Measurements from ENCODE around the gene SND1.

GRCh38 chr7:128044064-128044463 is 392.1 kb downstream of the SND1 start:
- TF ChIP-seq, protein P1, sequence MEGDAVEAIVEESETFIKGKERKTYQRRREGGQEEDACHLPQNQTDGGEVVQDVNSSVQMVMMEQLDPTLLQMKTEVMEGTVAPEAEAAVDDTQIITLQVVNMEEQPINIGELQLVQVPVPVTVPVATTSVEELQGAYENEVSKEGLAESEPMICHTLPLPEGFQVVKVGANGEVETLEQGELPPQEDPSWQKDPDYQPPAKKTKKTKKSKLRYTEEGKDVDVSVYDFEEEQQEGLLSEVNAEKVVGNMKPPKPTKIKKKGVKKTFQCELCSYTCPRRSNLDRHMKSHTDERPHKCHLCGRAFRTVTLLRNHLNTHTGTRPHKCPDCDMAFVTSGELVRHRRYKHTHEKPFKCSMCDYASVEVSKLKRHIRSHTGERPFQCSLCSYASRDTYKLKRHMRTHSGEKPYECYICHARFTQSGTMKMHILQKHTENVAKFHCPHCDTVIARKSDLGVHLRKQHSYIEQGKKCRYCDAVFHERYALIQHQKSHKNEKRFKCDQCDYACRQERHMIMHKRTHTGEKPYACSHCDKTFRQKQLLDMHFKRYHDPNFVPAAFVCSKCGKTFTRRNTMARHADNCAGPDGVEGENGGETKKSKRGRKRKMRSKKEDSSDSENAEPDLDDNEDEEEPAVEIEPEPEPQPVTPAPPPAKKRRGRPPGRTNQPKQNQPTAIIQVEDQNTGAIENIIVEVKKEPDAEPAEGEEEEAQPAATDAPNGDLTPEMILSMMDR (IDR thresholded peaks at IDR 0.05): no peak
- no peak for TF ChIP-seq POLR2A (IDR thresholded peaks at IDR 0.05)
